Activated CD8-positive, alpha-beta T cell treated with anti-CD3 and anti-CD28 coated beads for 36 hours (primary cell): ENCODE results near the gene TBXAS1. TPM values are rescaled to one million over a fixed set of nuclear protein-coding genes. Genes with fewer than 3 reads are reported as not detected.

Experiments
- ATAC-seq: fragments of 200-7000 bp; cut with Tn5 transposase; one replicate; pipeline ENCODE4 v1.10.0; 2021; ENCODE audit warnings: mild to moderate bottlenecking, moderate library complexity
- CTCF ChIA-PET: fragments of 350-600 bp; sonication (Branson Sonifier 250); formaldehyde crosslinking; loops from one replicate; lab custom pipeline; 2021; ENCODE audit warnings: antibody characterized with exemption; lab: Charles Lee
- POLR2A ChIA-PET: fragments of 350-600 bp; sonication (Branson Sonifier 250); formaldehyde crosslinking; loops from one replicate; lab custom pipeline; 2021; ENCODE audit warnings: antibody characterized with exemption; lab: Charles Lee
- DNase-seq: peaks from one replicate; pipeline ENCODE4 v3.0.0-alpha.2; 2020
- H3K27ac Mint-ChIP-seq: one replicate; pipeline ENCODE4 v1.8.0; 2021; ENCODE audit warnings: mild to moderate bottlenecking, mixed read lengths
- H3K27me3 Mint-ChIP-seq: one replicate; pipeline ENCODE4 v1.8.0; 2021; ENCODE audit warnings: mixed read lengths
- H3K36me3 Mint-ChIP-seq: one replicate; pipeline ENCODE4 v1.8.0; 2021; ENCODE audit warnings: low read depth, mixed read lengths
- H3K4me1 Mint-ChIP-seq: one replicate; pipeline ENCODE4 v1.8.0; 2021; ENCODE audit warnings: low read depth, mixed read lengths
- H3K4me3 Mint-ChIP-seq: one replicate; pipeline ENCODE4 v1.8.0; 2021; ENCODE audit warnings: mild to moderate bottlenecking, moderate library complexity, mixed read lengths
- H3K9me3 Mint-ChIP-seq: one replicate; pipeline ENCODE4 v1.8.0; 2021; ENCODE audit warnings: mixed read lengths
- CTCF ChIP-seq: fragments of 200-600 bp; IDR thresholded peaks from one replicate; pipeline ENCODE4 v1.8.0; 2022; ENCODE audit warnings: antibody characterized with exemption, mild to moderate bottlenecking
- intact Hi-C: fragments of 100-400 bp; cut with micrococcal nuclease; formaldehyde crosslinking; loops from one replicate; pipeline ENCODE4 v1.10.0; 2022
- total RNA-seq, 2 experiments: library from RNA; stranded (reverse); gene quantifications; one replicate each; pipeline ENCODE4 v1.2.3, GENCODE V29; 2021

Gene TBXAS1
- total RNA-seq, 2 experiments from 2014 or later = 1.5 to 2.1 TPM

GRCh38 chr7:140053812-140054539 is 224.9 kb downstream of the TBXAS1 start:
- ATAC-seq = peak; percentile 56
- CTCF ChIA-PET = interaction anchor here (1.5 kb wide), 1 partner anchor 123 kb away, joined by 4 read pairs; the partner anchor contains the start of gene KDM7A
- Mint-ChIP-seq H3K9me3 (no peaks in the 10 kb centered on the region), H3K27ac (peak overlapping the region; percentile 46), H3K4me1 (peaks cover 30% of the 10 kb centered on the region), H3K27me3 (no peaks in the 10 kb centered on the region), H3K36me3 (peaks cover 18% of the 10 kb centered on the region), H3K4me3 (no peak overlapping the region)
- intact Hi-C loops = no loop called here
- no peak for TF ChIP-seq CTCF
- POLR2A ChIA-PET = interaction anchor here (0.6 kb wide), 1 partner anchor 250 kb away, joined by 3 read pairs; no protein-coding TSS in a partner anchor
- no peak for DNase-seq

GRCh38 chr7:140054751-140055150 is 225.7 kb downstream of the TBXAS1 start:
- Mint-ChIP-seq H3K36me3 (peaks cover 18% of the 10 kb centered on the region), H3K4me3 (no peak overlapping the region), H3K9me3 (no peaks in the 10 kb centered on the region), H3K27me3 (no peaks in the 10 kb centered on the region), H3K27ac (no peak overlapping the region), H3K4me1 (peaks cover 37% of the 10 kb centered on the region)
- no peak for DNase-seq
- intact Hi-C loops = no loop called here
- CTCF ChIA-PET = no interaction called here
- no peak for TF ChIP-seq CTCF
- POLR2A ChIA-PET = interaction anchor here (0.6 kb wide), 2 partner anchors 16 to 249 kb away, joined by 3 read pairs; no protein-coding TSS in a partner anchor
- no peak for ATAC-seq

GRCh38 chr7:140055833-140056232 is 226.8 kb downstream of the TBXAS1 start:
- intact Hi-C loops = no loop called here
- no peak for TF ChIP-seq CTCF
- Mint-ChIP-seq H3K27me3 (no peaks in the 10 kb centered on the region), H3K4me3 (no peak overlapping the region), H3K27ac (no peak overlapping the region), H3K4me1 (peaks cover 48% of the 10 kb centered on the region), H3K36me3 (peaks cover 22% of the 10 kb centered on the region), H3K9me3 (no peaks in the 10 kb centered on the region)
- POLR2A ChIA-PET = no interaction called here
- DNase-seq (no peak), ATAC-seq (no peak)
- CTCF ChIA-PET = no interaction called here

- peaks cover 29% of the 10 kb centered on the region for H3K36me3 Mint-ChIP-seq
- no peak overlapping the region for H3K4me3 Mint-ChIP-seq
- DNase-seq (no peak), ATAC-seq (no peak)
- POLR2A ChIA-PET = interaction anchor here (1.2 kb wide), 1 partner anchor 14 kb away, joined by 4 read pairs; no protein-coding TSS in a partner anchor
- TF ChIP-seq CTCF = no peak
- no peaks in the 10 kb centered on the region for H3K27me3 Mint-ChIP-seq
- CTCF ChIA-PET = interaction anchor here (0.9 to 1.1 kb wide), 2 partner anchors 438 to 622 kb away, joined by 3 to 4 read pairs; no protein-coding TSS in a partner anchor
- no peaks in the 10 kb centered on the region for H3K9me3 Mint-ChIP-seq
- peaks cover 56% of the 10 kb centered on the region for H3K4me1 Mint-ChIP-seq
- intact Hi-C loops = no loop called here
- H3K27ac Mint-ChIP-seq = no peak overlapping the region
These were observed 227.5 kb downstream of the TBXAS1 start for GRCh38 chr7:140056431-140057142.
